Choroid plexus epithelial cell (primary cell): ENCODE measurements around the gene SLCO1B3.

Source experiments
- DNase-seq: peaks from one replicate; pipeline ENCODE4 v3.0.0-alpha.2; 2010; ENCODE audit warnings: low read depth
- H3K4me3 ChIP-seq: 2 replicates; pipeline ENCODE4 v1.5.1; 2011; ENCODE audit warnings: low read depth, mild to moderate bottlenecking, control low read depth, low read length, moderate library complexity
- TF ChIP-seq, protein P1 (sequence below): conservative IDR thresholded peaks from 2 replicates; pipeline ENCODE4 v1.5.1; 2011; ENCODE audit warnings: low read depth, mild to moderate bottlenecking, control low read depth, inconsistent platforms, low read length, moderate library complexity

SLCO1B3 gene

DNA sequence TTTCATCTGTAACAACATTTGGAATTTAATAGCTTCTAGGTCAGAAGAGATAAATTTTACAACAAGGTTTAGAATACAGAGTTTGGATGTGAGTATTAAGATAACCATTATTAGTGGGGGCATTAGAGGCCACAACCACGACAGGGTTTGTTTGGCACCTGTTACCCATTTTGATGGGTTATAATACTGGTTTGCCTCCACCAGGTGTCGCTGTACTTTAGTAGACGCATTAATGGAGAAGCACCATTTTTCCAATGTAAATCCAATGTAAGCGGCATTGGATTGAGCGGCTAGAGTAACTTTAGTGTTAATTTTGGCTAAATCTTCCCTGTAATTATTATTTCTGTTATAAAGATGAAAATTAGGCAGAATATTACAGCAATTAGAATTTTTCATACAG, 136.2 kb downstream of the SLCO1B3 start:
- peak; percentile 52 for DNase-seq
- TF ChIP-seq, protein P1, sequence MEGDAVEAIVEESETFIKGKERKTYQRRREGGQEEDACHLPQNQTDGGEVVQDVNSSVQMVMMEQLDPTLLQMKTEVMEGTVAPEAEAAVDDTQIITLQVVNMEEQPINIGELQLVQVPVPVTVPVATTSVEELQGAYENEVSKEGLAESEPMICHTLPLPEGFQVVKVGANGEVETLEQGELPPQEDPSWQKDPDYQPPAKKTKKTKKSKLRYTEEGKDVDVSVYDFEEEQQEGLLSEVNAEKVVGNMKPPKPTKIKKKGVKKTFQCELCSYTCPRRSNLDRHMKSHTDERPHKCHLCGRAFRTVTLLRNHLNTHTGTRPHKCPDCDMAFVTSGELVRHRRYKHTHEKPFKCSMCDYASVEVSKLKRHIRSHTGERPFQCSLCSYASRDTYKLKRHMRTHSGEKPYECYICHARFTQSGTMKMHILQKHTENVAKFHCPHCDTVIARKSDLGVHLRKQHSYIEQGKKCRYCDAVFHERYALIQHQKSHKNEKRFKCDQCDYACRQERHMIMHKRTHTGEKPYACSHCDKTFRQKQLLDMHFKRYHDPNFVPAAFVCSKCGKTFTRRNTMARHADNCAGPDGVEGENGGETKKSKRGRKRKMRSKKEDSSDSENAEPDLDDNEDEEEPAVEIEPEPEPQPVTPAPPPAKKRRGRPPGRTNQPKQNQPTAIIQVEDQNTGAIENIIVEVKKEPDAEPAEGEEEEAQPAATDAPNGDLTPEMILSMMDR: peak; percentile 63
- H3K4me3 ChIP-seq: no peak overlapping the region

DNA sequence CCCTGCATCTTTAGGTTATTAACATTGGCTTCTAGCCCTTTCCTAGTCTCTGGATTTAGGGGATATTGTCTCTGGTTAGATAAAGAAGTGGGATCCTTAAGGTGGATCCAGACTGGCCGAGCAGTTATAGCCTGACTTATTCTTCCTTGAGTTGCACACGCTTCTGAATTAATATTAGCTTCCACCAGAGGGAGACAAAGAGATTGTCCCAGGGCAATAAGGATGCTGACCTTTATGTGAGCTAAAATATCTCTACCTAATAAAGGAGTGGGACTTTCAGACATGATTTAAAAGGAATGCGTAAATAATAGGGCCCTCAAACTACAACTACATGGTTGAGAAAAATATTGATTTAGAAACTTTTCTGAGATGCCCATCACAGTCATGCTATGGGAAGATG, 139.7 kb downstream of the SLCO1B3 start:
- no peak overlapping the region for H3K4me3 ChIP-seq
- DNase-seq: peak; percentile 68
- TF ChIP-seq, protein P1: peak; percentile 71

DNA sequence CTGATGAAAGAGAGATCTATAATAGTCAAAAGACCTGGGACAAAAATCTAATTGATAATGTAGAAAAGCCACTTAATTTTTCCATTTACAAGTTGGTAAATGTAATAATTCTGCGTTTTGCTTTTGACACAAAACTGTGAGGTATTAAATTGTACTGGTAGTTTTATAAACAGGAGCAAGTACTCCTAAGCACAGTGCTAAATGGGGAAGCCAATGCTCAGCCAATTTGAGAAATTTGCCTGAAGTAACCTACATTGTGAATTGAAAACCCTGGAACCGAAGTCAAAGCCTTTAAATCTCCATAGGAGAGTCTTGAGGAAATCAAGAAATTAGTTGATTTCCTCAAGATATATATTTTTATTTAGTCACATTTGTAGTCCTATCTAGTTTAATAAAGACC, 152.8 kb downstream of the SLCO1B3 start:
- DNase-seq: no peak
- TF ChIP-seq, protein P1: no peak

GRCh38 chr12:20963762-20964161, 153.3 kb downstream of the SLCO1B3 start:
- no peak overlapping the region for H3K4me3 ChIP-seq
- no peak for DNase-seq
- TF ChIP-seq, protein P1: no peak

More for the DNA sequence above, 152.8 kb downstream of the SLCO1B3 start:
- no peak overlapping the region for H3K4me3 ChIP-seq
